ENCODE data around the gene WDR54. TPM values are rescaled to one million over a fixed set of nuclear protein-coding genes. Genes with fewer than 3 reads are reported as not detected.

Gene WDR54
- polyA plus RNA-seq, 1 of the 3 experiments (the other 2 are of a cell fraction): 61.6 TPM

- H3K79me2 ChIP-seq (ENCODE audit: insufficient read depth): peaks cover 44% of the 10 kb centered on the region
Observed at GRCh38 chr2:74375838-74376237, 45.7 kb upstream of the WDR54 start.

GRCh38 chr2:74378007-74378406 is 43.5 kb upstream of the WDR54 start:
- no peak overlapping the region for H3K27ac ChIP-seq (ENCODE audit: low read depth in 2 of 2, low read length in 1 of 2)
- no peak overlapping the region for H3K4me3 ChIP-seq (ENCODE audit: low read depth in 2 of 2, low read length in 1 of 2)
- 94% methylated on average over 10 of the region's 10 CpGs for WGBS (ENCODE audit: low lambda C conversion rate)
- H3K79me2 ChIP-seq (ENCODE audit: insufficient read depth): peaks cover 62% of the 10 kb centered on the region
- ChIA-PET CTCF (no interaction called here), POLR2A (no interaction called here)
- H3K4me2 ChIP-seq: no peak overlapping the region
- no peak overlapping the region for H3K9ac ChIP-seq
- H3K4me1 ChIP-seq (ENCODE audit: control insufficient read depth in 1 of 2, insufficient read depth in 2 of 2, low read depth in 1 of 2, low read length in 1 of 2): peaks cover 12 to 38% of the 10 kb centered on the region in 2 experiments; a peak in 2 of 4 replicates
- H3K9me3 ChIP-seq: no peaks in the 10 kb centered on the region
- no peaks in the 10 kb centered on the region for H3K9me2 ChIP-seq
- H4K20me1 ChIP-seq (ENCODE audit: insufficient read depth): peaks cover 44% of the 10 kb centered on the region
- H3F3A ChIP-seq (replicated peaks; ENCODE audit: insufficient read depth): no peaks in the 10 kb centered on the region
- no peaks in the 10 kb centered on the region for H3K27me3 ChIP-seq (ENCODE audit: insufficient read depth)
- TF ChIP-seq IRF3 (IDR thresholded peaks at IDR 0.05; ENCODE audit: low read depth, low read length): no peak
- TF ChIP-seq SMC3 (IDR thresholded peaks at IDR 0.05; ENCODE audit: low read depth, low read length): no peak
- no peak for TF ChIP-seq NFIC (IDR thresholded peaks at IDR 0.05; ENCODE audit: borderline replicate concordance)
- no peak for TF ChIP-seq FOXJ3 (CRISPR knock-in tag; IDR thresholded peaks at IDR 0.05)
- no peak for TF ChIP-seq MXI1 (IDR thresholded peaks at IDR 0.05; ENCODE audit: low read depth, low read length)
- TF ChIP-seq RFX5 (IDR thresholded peaks at IDR 0.05; ENCODE audit: low read length): no peak
- TF ChIP-seq MEF2A (IDR thresholded peaks at IDR 0.05; ENCODE audit: borderline replicate concordance, low read depth): no peak
- no peak for TF ChIP-seq RCOR1 (IDR thresholded peaks at IDR 0.05; ENCODE audit: low read length)
- TF ChIP-seq GABPA (IDR thresholded peaks at IDR 0.05; ENCODE audit: low read depth): no peak
- TF ChIP-seq EP300 (IDR thresholded peaks at IDR 0.05; ENCODE audit: borderline replicate concordance in 1 of 2, low read depth in 1 of 2, low read length in 1 of 2): no peak
- TF ChIP-seq, protein P1, sequence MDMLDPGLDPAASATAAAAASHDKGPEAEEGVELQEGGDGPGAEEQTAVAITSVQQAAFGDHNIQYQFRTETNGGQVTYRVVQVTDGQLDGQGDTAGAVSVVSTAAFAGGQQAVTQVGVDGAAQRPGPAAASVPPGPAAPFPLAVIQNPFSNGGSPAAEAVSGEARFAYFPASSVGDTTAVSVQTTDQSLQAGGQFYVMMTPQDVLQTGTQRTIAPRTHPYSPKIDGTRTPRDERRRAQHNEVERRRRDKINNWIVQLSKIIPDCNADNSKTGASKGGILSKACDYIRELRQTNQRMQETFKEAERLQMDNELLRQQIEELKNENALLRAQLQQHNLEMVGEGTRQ (IDR thresholded peaks at IDR 0.05; ENCODE audit: borderline replicate concordance, low read depth, low read length): no peak
- no peak for TF ChIP-seq CHD2 (IDR thresholded peaks at IDR 0.05; ENCODE audit: low read length, partially characterized antibody)
- no peak for TF ChIP-seq POLR2AphosphoS5 (IDR thresholded peaks at IDR 0.05; ENCODE audit: low read depth, low read length)
- no peak for TF ChIP-seq RXRA (IDR thresholded peaks at IDR 0.05; ENCODE audit: borderline replicate concordance, low read depth)
- no peak for TF ChIP-seq NRF1 (IDR thresholded peaks at IDR 0.05; ENCODE audit: low read depth, low read length)
- TF ChIP-seq, protein P2, sequence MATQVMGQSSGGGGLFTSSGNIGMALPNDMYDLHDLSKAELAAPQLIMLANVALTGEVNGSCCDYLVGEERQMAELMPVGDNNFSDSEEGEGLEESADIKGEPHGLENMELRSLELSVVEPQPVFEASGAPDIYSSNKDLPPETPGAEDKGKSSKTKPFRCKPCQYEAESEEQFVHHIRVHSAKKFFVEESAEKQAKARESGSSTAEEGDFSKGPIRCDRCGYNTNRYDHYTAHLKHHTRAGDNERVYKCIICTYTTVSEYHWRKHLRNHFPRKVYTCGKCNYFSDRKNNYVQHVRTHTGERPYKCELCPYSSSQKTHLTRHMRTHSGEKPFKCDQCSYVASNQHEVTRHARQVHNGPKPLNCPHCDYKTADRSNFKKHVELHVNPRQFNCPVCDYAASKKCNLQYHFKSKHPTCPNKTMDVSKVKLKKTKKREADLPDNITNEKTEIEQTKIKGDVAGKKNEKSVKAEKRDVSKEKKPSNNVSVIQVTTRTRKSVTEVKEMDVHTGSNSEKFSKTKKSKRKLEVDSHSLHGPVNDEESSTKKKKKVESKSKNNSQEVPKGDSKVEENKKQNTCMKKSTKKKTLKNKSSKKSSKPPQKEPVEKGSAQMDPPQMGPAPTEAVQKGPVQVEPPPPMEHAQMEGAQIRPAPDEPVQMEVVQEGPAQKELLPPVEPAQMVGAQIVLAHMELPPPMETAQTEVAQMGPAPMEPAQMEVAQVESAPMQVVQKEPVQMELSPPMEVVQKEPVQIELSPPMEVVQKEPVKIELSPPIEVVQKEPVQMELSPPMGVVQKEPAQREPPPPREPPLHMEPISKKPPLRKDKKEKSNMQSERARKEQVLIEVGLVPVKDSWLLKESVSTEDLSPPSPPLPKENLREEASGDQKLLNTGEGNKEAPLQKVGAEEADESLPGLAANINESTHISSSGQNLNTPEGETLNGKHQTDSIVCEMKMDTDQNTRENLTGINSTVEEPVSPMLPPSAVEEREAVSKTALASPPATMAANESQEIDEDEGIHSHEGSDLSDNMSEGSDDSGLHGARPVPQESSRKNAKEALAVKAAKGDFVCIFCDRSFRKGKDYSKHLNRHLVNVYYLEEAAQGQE (IDR thresholded peaks at IDR 0.05; ENCODE audit: low read depth, low read length): no peak
- TF ChIP-seq RAD21 (IDR thresholded peaks at IDR 0.05; ENCODE audit: low read length): no peak
- TF ChIP-seq, protein P3, sequence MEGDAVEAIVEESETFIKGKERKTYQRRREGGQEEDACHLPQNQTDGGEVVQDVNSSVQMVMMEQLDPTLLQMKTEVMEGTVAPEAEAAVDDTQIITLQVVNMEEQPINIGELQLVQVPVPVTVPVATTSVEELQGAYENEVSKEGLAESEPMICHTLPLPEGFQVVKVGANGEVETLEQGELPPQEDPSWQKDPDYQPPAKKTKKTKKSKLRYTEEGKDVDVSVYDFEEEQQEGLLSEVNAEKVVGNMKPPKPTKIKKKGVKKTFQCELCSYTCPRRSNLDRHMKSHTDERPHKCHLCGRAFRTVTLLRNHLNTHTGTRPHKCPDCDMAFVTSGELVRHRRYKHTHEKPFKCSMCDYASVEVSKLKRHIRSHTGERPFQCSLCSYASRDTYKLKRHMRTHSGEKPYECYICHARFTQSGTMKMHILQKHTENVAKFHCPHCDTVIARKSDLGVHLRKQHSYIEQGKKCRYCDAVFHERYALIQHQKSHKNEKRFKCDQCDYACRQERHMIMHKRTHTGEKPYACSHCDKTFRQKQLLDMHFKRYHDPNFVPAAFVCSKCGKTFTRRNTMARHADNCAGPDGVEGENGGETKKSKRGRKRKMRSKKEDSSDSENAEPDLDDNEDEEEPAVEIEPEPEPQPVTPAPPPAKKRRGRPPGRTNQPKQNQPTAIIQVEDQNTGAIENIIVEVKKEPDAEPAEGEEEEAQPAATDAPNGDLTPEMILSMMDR (IDR thresholded peaks at IDR 0.05): no peak
- DNase-seq: no peak
- H2AFZ ChIP-seq (ENCODE audit: low read depth): no peak overlapping the region
- peaks cover 0 to 24% of the 10 kb centered on the region in 2 experiments for H3K36me3 ChIP-seq (replicated peaks in 1 of 2; ENCODE audit: control insufficient read depth in 1 of 2, insufficient read depth in 2 of 2, low read length in 1 of 2)

More at GRCh38 chr2:74375838-74376237, 45.7 kb upstream of the WDR54 start:
- no peaks in the 10 kb centered on the region for H3K9me3 ChIP-seq
- POLR2A ChIA-PET: no interaction called here
- H3K9ac ChIP-seq: no peak overlapping the region
- H2AFZ ChIP-seq (ENCODE audit: low read depth): no peak overlapping the region
- H3K27me3 ChIP-seq (ENCODE audit: insufficient read depth): no peaks in the 10 kb centered on the region
- TF ChIP-seq GABPA (IDR thresholded peaks at IDR 0.05; ENCODE audit: low read depth) (no peak), FOSL2 (IDR thresholded peaks at IDR 0.05; ENCODE audit: borderline replicate concordance, low read depth) (no peak)
- TF ChIP-seq, protein P1 (IDR thresholded peaks at IDR 0.05; ENCODE audit: borderline replicate concordance, low read depth, low read length): no peak
- peaks cover 30% of the 10 kb centered on the region for H4K20me1 ChIP-seq (ENCODE audit: insufficient read depth)
- DNase-seq: no peak
- H3K4me2 ChIP-seq: no peak overlapping the region
- CTCF ChIA-PET: interaction anchor here (2.2 to 2.3 kb wide), 2 partner anchors 16 to 41 kb away, joined by 11 to 14 read pairs; no protein-coding TSS in a partner anchor
- peaks cover 0 to 31% of the 10 kb centered on the region in 2 experiments for H3K36me3 ChIP-seq (replicated peaks in 1 of 2; ENCODE audit: control insufficient read depth in 1 of 2, insufficient read depth in 2 of 2, low read length in 1 of 2)
- H3K4me3 ChIP-seq (ENCODE audit: low read depth in 2 of 2, low read length in 1 of 2): no peak overlapping the region
- no peaks in the 10 kb centered on the region for H3F3A ChIP-seq (replicated peaks; ENCODE audit: insufficient read depth)
- WGBS (ENCODE audit: low lambda C conversion rate): 94% methylated on average over 2 of the region's 2 CpGs
- no peak overlapping the region; a peak in 1 of 4 replicates for H3K27ac ChIP-seq (ENCODE audit: low read depth in 2 of 2, low read length in 1 of 2)
- no peaks in the 10 kb centered on the region for H3K9me2 ChIP-seq
- peaks cover 12 to 39% of the 10 kb centered on the region in 2 experiments; a peak in 2 of 4 replicates for H3K4me1 ChIP-seq (ENCODE audit: control insufficient read depth in 1 of 2, insufficient read depth in 2 of 2, low read depth in 1 of 2, low read length in 1 of 2)
